GM19238 (cell line): Measurements from ENCODE around the gene ENDOU.

Experiments used
- DNase-seq: peaks from one replicate; pipeline ENCODE4 v3.0.0; 2011; ENCODE audit warnings: low spot score; ENCODE audit not compliant: insufficient read length

Gene ENDOU

GRCh38 chr12:47725091-47725772 lies at the start of gene ENDOU:
Gene ENDOU, minus strand, starts transcription at chr12:47725490. Its CDS starts 77 bp downstream, at chr12:47725413.
- no peak for DNase-seq

GRCh38 chr12:47774663-47775062 lies 49.4 kb upstream of the ENDOU start:
- no peak for DNase-seq

- DNase-seq, result no peak
Measured at GRCh38 chr12:47773858-47774580, 48.7 kb upstream of the ENDOU start.

- DNase-seq, result peak; percentile 96
Measured at GRCh38 chr12:47773062-47773857, 48.0 kb upstream of the ENDOU start, which contains the start of gene SLC48A1. Gene SLC48A1, plus strand, starts transcription at chr12:47773238. Its CDS starts 67 bp downstream, at chr12:47773305.

GRCh38 chr12:47772738-47773061 lies 47.4 kb upstream of the ENDOU start:
- no peak for DNase-seq

GRCh38 chr12:47772094-47772660 lies 46.9 kb upstream of the ENDOU start:
- DNase-seq, result no peak

- DNase-seq, result no peak
Measured at GRCh38 chr12:47771304-47771703, 46.0 kb upstream of the ENDOU start.

GRCh38 chr12:47770086-47770726 lies 44.9 kb upstream of the ENDOU start:
- no peak for DNase-seq

GRCh38 chr12:47769234-47770085 lies 44.2 kb upstream of the ENDOU start:
- DNase-seq, result no peak

- no peak for DNase-seq
Measured at GRCh38 chr12:47768323-47768811, 43.1 kb upstream of the ENDOU start.

GRCh38 chr12:47767216-47767724 lies 42.0 kb upstream of the ENDOU start:
- peak; percentile 54 for DNase-seq

GRCh38 chr12:47766502-47767215 lies 41.4 kb upstream of the ENDOU start:
- no peak for DNase-seq

GRCh38 chr12:47763481-47764346 lies 38.4 kb upstream of the ENDOU start:
- no peak for DNase-seq

- DNase-seq, result no peak
Measured at GRCh38 chr12:47762850-47763465, 37.7 kb upstream of the ENDOU start.

- peak; percentile 77 for DNase-seq
Measured at GRCh38 chr12:47758834-47759690, 33.8 kb upstream of the ENDOU start, which contains the start of gene RAPGEF3. Gene RAPGEF3, minus strand, starts transcription at chr12:47758880. Its CDS starts 324 bp downstream, at chr12:47758556.

- DNase-seq, result no peak
Measured at GRCh38 chr12:47758584-47758833, 33.2 kb upstream of the ENDOU start.
